Mammary epithelial cell (primary cell): Measurements from ENCODE around the gene CDC25B.

ENCODE experiments used
- EZH2 ChIP-seq: IDR thresholded peaks from 2 replicates; pipeline ENCODE4 v1.6.1; 2012; ENCODE audit warnings: low read length, inconsistent platforms, borderline replicate concordance
- TF ChIP-seq, protein P1 (sequence below), 2 donors: IDR thresholded peaks in 1 of 2; conservative IDR thresholded peaks in 1 of 2; 2 replicates each; pipeline ENCODE4 v1.5.1; 2011 to 2012; ENCODE audit warnings: inconsistent platforms in 2 of 2, low read length in 2 of 2, mild to moderate bottlenecking in 2 of 2, control low read depth in 1 of 2, low read depth in 1 of 2; ENCODE audit not compliant: insufficient read depth in 1 of 2; ENCODE audit errors: extremely low read depth in 1 of 2

DNA sequence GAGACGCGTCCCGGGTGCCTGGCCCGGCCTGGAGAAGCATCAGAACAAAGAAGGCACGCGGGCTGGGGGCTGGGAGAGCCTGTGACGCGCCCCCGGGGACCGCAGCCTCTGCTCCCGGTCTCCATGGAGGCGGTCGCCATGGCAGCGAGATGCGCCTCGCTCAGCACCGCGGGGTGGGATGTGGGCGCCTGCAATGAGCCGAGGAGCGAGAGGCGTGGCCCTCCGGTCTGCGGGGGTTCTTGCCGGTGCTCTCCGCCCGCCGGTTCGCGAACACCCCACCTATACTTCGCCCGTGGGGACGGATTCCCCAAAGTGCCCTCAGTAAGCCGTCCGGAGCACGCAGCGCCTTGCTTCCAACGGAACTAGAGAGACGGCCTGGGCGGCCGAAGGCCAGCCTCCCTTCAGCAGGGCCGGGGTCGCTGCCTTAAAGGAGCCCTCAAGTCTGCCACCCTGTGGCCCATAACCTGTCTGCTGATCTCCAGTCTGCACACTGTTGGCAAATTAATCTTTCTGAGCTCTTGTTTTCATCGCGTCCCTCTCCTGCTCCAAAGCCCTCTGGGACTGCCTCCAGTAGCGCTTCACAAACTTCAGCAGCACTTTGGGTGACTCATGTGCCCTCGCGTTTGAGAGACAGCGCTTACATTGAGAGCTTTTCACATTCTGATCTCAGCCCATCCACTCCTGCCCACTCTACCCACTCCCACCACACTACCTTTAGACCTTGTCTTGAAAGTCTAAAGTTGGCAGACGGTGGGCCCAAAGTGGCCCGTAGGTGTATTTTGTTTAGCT lies 27.6 kb upstream of the CDC25B start:
- TF ChIP-seq, protein P1, sequence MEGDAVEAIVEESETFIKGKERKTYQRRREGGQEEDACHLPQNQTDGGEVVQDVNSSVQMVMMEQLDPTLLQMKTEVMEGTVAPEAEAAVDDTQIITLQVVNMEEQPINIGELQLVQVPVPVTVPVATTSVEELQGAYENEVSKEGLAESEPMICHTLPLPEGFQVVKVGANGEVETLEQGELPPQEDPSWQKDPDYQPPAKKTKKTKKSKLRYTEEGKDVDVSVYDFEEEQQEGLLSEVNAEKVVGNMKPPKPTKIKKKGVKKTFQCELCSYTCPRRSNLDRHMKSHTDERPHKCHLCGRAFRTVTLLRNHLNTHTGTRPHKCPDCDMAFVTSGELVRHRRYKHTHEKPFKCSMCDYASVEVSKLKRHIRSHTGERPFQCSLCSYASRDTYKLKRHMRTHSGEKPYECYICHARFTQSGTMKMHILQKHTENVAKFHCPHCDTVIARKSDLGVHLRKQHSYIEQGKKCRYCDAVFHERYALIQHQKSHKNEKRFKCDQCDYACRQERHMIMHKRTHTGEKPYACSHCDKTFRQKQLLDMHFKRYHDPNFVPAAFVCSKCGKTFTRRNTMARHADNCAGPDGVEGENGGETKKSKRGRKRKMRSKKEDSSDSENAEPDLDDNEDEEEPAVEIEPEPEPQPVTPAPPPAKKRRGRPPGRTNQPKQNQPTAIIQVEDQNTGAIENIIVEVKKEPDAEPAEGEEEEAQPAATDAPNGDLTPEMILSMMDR (conservative IDR thresholded peaks at IDR 0.05 in 1 of 2, IDR thresholded peaks at IDR 0.05 in 1 of 2; ENCODE audit: extremely low read depth in 1 of 2, insufficient read depth in 1 of 2, low read depth in 1 of 2, low read length in 2 of 2), result peak; percentile 15 to 59
- TF ChIP-seq EZH2, result no peak
